ENCODE data around the gene PICK1.
"Not testable (repeated sequence)": the region's sequence is repeated elsewhere in the genome, so short reads cannot be mapped to it uniquely, and the experiment has no call there.

PICK1 gene

DNA sequence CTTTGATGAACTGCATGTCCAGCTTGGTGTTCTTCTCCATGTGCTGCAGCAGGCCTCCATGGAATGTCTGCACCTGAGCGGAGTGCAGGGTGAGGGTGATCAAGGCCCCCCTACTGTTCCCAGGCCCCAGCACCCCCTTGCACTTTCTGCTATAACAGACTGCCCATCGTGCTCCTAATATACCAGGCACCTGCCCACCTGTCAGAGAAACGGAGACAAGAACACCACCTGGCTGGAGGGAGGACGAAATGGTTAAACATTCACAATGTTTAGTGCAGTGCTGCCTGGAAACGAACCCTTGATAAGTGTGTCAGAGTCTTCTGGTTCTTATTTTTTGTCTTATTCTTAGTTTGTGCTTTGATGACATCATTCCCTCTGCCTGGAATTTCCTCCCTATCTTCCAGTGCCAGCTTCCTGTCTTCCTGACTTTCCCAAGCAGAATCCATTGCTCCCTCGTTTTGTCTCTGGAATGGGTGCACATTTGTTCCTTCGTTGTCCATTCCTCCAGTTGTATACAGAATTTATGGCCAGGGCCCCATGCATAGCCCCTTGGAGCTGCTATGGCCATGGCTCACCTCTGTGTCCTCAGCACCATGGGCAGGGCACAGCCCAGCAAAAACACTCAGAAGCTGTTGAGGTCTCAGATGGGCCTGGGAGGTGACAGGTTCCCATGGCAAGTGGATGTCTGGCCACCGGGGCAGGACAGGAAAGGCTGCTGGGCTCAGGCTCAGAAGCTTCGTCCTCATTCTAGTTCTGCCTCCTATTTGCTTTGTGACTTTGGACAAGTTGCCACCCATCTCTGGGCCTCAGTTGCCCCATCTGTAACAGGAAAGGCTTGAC lies 41.4 kb downstream of the PICK1 start:
- DNase-seq: no peak

DNA sequence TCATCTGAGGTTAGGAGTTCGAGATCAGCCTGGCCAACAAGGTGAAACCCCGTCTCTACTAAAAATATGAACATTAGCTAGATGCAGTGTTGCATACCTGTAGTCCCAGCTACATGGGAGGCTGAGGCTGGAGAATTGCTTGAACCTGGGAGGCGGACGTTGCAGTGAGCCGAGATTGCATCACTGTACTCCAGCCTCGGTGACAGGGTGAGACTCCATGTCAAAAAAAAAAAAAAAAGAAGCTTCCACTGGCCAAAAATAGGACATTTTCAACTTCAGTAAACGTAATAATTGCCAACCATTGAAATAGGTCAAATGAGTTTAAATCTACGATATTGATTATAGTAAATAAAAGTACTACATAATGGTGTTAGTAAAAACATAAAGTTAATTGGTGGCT lies 46.4 kb downstream of the PICK1 start:
- no peak for DNase-seq

DNA sequence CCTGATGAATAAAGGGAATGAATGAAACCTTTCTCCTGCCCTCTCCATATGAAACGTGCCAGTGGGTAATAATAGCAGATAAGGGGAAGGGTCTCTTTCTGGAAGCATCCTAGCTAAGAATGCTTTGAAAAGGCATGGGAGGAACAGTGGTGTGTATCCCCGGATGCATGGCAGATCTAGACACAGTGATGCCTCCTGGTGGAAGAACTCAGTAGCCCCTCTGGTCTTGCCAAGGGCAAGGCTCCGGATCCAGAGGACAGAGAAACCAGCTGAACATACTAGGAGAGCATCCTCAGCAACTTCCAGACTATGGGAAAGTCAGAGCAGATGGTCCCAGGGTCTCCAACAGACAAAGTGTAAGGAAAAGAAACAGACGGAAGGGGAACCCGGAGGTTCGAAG lies 46.9 kb downstream of the PICK1 start:
- DNase-seq: no peak

DNA sequence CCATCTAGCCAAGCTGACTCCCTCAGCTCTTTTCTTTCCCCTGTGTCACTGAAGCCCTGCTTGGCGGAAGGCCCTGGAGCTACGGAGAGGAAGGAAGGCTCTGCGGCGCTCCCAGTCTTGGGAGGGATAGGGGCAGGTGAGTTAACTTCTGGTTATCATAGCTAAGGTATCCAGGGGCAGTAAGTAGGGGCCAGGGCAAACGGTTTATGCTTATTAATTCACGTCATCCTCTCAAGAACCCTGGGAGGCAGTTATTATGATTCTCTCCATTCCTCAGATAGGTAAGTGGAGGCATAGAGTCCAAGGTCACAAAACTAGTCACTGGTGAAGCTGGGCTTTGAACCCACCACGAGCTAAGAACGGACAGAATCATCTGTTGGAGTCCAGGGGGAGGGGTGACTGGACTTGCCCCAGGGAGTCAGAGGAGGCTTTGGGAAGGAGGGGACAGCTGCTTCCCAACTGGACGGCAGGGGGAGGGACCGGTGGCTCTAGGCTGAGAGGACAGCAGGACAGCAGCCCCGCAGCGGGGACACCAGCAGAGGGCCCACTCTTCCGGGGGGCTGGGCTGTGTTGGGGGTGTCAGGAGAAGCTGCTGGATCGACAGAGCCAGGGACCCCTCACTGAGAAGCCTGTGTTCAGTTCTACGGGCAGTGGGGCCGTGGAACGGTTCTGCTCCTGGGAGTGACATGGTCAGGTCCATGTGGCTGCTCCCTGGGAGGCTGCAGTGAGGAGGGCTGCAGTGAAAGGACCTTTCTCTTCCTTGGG lies 49.8 kb downstream of the PICK1 start:
- DNase-seq: no peak

DNA sequence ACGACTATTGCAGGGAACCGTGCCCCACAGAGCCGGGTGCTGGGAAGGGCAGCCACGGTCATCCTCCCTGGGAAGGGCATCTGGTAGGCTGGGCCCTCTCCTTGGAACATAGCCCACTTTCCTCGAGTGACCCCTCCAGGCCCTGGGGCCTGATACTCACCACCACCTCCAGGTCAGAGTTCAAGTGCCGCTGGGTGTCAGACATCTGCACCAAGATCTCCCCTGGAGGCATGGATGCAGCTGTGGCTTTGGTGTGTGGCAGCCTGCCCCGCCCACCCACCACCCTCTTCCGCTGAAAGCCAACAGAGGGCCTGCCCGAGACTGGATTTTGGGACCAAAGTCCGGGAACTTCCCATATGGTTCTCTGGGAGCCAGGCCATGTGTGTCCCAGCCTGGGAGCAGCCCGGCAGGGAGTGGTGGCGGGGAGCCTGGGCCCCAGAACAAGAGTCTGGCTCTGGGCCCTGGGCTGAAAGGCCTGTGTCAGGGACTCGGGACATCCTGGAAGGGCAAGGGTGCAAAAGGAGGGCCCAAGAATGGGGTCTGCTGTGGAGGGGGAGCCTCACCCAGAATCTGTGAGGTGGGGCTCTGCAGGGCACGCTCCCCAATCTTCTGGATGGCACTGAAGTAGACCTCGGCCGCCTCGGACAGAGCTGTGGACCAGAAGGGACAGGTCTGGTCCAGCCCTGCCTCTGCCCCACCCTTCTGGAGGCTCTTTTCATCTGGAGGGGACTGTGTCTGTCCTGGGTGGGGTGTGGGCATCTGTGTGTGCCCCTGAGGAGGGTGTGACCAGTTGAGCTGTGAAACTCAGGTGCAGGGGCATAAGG lies 50.7 kb downstream of the PICK1 start:
- DNase-seq: peak; percentile 53

DNA sequence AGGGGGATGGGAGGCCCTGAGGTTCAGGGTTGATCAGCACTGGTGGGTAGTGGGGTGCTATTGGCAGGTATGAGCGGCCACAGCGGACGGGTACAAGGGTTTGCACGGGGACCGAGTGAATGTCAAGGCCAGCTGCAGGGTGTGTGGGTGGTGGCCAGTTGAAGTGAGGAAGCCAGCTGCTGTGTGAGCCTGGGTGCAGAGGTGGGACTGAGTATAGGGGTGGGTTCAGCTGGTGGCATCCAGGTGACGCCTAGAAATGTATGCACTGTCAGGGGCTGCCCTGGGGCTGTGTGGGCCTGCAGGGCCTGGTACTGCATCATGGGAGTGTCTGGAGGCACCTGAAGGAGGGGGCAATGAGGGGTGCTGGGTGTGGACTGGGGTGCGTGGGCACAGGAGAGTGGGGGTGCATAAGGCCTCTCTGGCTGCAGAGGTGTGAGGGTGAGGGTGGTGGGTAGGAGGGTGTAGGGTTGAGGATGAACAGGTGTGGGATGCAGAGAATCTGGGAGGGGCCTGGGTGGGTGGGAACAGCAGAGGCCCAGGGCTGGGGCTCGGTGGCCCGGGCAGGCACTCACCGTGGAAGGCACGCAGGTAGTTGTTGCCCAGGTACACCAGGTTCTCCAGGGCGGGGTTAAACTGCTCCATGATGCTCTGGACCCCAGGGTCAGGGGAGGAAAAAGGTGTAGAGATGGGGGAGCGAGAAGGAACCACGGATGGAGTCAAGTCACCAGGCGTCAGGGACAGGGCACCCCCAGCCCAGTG lies 51.5 kb downstream of the PICK1 start:
- no peak for DNase-seq

DNA sequence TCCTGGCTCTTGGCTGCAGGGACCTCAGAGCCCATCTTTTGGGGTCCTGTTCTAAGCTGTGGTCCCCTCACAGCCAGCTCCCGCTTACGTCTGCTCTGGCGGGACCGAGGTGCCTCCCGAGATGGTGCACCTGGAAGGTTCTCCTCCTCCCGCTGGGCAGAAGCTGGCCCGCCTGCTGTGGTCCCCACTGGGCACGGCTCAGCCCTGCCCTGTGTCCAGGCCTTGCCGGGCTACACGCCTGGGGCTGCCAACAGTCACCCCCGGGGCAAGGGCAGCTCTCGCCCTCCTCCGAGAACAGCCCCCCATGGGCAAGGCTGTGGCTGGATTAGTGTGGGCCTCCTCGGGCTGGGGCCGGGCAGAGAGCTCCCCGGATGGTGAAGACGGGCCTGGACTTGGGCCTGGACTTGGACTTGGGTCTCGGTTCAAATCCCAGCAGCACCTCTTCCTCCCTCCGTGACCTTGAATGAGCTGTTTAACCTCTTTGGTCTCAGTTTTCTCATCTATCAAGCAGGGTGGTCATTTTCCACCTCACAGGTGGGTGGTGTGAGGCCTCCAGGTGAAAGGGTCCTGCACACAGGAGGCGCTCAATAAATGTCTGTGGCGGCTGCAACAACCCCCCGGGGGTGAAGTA lies 52.3 kb downstream of the PICK1 start:
- no peak for DNase-seq

DNA sequence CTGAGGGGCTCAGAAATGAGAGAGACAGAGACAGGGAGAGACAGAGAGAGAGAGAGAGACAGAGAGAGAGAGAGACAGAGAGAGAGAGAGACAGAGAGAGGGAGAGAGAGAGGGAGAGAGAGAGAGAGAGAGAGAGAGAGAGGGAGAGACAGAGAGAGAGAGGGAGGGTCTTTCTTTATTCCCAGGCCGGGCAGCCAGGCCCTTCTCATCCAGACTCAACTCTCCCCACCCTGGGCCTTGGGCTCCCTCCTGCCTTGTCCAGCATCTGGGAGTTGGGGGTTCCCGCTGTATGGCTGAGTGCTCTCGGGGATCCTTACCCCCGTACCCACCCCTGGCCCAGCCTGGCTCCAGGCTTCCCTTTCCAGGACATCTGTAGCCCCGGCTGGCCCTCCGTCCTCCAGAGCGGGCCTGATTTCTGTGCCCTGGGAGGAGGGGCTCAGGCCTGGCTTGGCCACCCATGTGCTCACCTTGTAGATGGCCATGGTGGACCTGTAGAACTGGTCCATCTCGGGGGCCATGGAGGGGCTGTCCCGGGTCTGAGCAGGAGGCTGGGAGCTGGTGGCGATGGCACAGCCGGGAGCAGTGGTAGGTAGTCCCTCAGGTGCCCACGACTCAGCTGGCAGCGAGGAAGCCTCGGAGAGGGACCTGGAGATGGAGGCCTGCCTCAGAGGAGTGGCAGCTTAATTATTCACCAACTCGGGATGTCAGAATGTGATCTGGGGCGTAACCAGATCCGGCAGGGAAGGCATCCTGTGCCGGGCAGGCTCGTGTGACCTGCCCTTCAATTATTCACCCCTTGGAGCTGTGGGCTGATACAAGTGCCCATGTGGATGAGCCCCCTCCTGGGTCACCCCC lies 53.0 kb downstream of the PICK1 start, which contains the start of gene BAIAP2L2:
Gene BAIAP2L2 (minus strand): TSS at position 677 of the 855 bp plus-strand sequence. CDS start 159 bp downstream, at position 518.
- no peak for DNase-seq

DNA sequence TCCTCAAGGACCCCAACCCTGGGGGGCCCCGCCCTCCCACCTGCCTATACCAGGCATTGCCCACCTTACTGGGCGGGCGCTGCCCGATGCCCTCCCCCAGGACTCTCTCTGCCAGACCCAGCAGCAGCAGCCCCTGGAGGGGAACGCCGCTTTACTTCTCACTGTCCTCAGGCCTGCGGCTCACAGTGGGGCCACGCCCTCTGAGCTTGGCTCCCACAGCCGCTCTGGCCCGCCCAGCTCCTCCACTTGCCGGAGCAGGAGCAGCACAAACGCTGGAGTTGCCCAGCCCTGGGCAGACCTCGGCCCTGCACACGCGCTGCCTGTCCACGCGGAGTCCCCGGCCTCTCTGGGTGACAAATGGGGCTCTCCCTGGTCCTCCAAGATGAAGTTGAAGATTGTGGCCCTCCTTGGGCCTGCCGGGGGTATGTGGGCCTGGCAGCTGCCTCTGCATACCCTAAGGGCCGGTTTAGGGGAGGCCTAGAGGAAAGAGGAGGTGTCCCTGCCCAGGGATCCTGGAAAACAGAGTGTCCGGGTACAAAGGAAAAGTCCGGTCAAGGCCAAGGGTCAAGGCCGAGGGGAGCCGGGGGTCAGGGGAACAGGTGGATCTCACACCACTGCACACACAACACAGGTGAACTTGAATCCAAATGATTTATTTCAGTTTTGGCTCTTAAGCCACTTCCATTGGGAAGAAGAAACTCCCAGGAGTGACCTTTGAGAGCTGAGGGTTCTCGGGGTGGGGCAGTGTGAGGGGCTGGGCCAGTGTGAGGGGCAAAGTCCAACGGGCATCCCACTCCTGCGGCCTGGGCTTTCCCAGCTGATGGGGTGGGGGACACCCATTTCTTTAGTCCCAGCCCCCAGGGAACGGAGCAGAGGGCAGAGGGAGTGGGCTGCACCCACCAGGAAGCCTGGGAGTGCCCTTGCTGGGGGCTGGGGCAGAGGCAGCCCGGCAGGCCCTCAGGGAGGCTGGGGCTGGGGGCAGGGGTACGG lies 54.0 kb downstream of the PICK1 start:
- DNase-seq: no peak

DNA sequence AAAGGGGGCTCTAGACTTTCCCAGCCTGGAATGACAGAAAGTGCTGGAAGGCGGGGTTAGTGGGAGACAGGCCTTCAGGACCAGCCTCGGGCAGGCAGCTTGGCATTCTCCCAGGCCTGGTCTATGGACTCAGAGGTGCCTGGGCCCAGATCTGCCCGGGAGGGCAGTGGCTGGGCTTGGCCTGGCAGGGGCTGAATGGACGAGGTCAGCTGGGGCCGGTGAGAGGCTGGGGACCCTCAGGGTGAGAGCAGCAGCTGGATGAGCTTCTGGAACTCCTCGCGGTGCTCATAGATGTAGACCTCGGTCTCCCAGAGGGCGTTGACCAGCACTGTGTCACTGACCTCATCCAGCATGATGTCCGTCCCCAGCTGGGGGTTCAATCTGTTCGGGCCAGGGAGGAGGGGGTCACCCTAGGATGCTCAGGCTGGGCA lies 54.7 kb downstream of the PICK1 start:
- no peak for DNase-seq

DNA sequence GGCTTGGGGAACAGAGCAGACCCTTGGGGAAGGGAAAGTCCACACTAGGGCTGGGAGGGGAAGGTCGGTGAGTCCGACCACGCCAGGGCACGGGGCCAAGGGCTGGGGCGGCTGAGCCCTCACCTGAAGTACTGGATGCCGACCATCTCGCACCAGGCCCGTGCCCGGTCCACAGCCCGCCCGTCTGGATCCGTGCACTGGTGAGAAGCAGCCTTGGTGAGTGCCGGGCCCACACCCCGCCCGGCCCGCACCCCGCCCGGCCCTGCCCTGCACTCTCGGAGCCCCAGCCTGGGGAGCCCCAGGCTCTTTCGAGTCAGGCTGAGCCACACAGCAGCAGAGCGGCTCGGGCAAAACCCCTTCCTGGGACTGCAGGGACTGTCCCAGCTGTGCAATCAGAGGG lies 55.2 kb downstream of the PICK1 start:
- no peak for DNase-seq

DNA sequence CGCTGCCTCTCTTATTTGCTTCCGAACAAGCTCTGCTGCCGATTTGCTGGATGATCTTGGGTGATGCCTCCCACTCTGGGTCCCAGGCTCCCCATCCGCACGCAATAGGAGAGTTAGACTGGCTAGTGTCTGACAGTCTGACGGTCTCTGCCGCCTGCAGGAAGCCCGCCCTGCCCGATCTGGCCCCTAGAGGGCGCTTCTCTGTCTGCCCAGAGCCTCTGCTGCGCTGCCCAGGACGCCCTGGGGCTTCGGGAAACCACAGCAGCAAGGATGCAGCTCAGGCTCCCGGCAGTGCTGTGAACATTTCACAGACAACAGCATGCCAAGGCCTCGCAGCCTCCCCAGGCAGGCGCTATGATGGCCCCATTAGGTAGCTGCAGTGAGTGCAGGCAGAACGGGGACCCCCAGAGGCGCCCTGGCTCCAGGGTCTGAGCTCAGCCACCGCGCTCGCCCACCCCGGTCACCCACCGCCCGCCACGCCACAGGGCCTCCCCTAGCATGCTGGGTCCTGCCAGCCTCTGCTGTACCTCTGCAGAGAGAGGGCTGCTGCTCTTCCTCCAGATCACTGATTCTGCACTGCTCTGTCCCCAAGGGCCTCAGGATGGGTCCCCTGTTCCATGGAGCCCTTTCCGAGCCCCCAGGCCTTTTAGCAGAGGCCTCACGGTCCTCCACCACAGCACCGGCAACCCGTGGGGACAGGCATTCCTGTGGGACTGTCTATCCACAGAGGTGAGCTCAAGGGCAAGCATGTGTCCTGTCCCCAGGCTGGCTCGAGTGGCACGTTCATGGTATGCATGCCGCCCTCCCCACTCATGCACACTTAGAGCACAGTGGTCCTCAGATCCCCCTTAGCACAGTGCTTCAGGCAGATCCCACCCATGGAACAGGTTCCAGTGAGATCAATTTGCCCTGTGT lies 57.5 kb downstream of the PICK1 start:
- no peak for DNase-seq

DNA sequence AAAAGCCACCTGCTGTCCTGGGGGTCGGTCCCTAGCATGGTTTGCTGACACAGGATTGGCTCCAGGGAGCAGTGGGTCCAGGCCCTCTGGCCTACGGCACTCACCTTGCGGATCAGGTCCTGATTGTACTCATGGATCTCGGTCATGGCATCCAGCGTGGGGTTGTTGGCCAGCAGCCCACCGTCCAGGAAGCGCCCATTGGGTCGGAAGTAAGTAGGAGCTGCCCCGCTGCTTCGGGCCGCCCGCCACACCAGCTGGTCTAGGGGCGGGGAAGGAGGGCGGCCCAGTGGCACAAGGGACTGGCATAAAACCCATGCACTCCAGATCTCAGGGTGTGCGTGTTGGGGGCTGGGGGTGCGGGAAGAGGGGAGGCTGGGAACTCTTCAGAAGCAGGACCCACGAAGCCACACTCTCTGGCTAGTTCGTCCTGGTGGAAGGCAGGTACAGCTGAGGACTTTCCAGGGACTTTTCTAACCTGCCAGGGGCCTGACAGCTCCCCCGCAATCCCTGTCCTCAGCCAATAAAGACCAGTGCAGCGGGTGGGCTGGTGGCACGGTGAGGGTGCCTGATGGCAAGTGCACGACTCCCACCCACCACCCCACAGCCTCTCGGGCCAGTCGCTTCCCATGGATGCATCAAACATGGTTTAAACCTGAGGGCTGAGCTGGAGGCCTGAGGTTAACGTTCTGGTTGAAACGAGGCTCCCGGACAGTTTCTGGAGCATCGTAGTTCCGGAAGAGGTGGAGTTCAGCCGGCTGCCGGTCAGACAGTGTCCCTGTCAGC lies 58.4 kb downstream of the PICK1 start:
- peak; percentile 25 for DNase-seq

DNA sequence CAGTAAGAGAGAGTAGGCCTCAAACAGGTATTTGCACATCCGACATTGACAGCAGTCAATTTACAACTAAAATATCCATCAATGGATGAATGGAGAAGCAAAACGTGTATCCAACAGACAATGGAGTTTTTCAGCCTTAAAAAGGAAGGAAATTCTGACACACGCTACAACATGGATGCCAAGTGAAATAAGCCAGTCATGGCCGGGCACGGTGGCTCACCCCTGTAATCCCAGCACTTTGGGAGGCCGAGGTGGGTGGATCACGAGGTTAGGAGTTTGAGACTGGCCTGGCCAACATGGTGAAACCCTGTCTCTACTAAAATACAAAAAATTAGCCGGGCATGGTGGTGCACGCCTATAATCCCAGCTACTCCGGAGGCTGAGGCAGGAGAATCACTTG lies 60.4 kb downstream of the PICK1 start:
- not testable (repeated sequence) for DNase-seq

DNA sequence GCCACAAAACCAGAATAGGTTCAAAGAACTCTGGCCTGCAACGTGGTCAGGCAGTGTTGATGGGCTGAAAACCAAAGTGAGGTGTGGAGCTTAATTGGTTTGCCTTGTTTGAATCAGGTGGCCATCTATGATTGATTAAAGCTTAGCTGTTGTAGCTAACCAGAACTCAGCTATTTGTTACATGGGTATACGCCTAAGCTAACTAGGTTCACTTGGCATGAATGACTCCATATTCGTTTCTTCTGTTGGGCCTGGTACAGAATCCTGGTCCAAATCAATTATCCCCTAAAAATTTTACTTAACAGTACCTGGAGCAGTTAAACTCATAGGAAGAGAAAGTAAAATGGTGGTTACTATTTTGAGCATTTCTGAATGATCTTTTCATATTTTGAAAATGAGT lies 61.0 kb downstream of the PICK1 start:
- no peak for DNase-seq

DNA sequence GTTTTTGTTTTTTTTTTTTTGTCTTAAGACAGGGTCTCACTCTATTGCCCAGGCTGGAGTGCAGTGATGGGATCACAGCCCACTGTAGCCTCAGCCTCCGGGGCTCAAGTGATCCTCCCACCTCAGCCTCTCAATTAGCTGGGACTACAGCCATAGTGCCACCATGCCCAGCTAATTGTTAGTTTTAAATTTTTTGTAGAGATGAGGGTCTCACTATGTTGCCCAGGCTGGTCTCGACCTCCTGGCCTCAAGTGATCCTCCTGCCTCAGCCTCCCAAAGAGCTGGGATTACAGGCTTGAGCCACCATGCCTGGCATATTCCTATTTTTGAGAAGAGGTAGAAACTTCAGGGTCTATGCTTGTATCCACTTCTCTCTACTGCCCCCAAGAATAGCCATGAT lies 61.5 kb downstream of the PICK1 start:
- not testable (repeated sequence) for DNase-seq

DNA sequence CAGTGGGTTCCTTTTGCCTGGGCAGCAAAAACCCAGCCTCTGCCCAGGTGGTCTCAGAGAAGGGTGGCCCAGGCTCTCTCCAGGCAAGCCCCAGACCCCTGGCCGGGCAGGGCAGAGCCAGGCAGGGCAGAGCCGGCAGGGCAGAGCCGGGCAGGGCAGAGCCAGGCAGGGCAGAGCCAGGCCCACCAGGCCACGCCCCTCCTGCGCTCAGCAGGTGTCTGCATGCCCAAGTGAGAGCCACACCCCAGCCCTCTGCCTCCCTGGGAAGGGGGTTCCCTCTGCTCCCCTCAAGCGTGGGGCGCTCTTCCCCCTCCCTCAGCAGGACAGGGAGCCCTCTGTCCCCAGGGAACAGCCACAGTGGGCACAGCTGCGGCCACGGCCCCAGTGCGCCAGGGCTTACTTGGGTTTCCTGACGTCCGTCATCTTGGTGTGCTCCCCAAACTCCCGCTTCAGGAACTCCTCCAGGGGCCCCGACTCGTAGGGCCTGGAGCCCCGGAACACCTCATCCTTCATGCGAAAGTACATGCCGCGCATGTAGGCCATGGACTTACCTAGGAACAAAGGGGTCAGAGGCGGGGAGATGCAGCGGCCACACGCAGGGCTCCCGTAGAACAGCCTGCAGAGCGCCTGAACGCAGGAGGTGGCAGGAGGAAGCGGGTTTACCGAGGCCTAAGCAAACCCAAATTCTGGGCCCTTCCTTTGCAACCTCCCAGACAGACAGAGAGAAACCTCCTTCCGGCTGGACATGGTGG lies 63.3 kb downstream of the PICK1 start:
- no peak for DNase-seq
